ENCODE results near the gene KLHDC3. TPM values are rescaled to one million over a fixed set of nuclear protein-coding genes. Genes with fewer than 3 reads are reported as not detected.
"Not testable (repeated sequence)": the region's sequence is repeated elsewhere in the genome, so short reads cannot be mapped to it uniquely, and the experiment has no call there.

KLHDC3 gene
- total RNA-seq, 1 donor from 2014 or later = 167 TPM

DNA sequence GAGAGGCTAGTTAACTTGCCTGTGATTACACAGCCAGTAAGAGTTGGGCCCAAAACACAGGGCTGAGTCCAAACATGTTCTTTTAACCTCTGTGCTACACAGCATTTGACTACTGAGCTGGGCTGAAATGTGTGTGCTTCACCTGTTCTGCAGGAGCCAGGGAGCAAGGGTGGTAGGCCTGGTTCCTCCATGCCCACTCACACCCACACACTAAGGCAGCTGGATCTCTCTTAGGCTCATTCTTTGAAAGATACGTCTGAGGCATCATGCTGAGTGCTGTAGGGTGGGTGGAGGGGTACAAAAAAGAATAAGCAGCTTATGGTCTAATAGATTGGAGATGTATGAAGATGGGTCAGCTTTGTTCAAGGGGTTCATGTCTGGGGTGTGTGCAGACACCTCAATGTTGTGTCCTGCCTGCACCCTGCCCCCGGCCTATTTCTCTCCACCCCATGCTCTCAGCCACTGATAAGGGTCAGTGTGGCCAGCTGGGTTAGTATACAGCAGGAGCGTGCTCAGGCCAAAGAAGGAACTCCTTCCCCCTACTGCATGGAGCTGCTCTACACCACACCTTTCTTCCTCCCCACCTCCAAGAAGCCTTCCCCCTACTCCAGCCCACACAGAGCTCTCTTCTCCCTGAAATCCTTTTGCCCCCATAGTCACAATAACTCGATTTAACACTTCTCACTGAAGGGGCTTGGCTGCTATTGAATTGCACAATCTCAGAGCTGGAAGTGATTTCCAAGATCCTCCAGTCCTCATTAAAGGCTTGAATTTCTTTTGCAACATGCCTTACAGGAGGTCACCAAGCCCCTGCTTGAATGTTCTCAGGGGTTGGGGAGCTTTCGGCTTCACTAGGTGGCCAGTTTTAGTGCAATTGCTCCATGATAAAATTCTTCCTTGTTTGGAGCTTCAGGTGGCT, 26.3 kb upstream of the KLHDC3 start:
- DNase-seq (no peak), ATAC-seq (no peak)
- intact Hi-C loops (cut with micrococcal nuclease) = no loop called here

DNA sequence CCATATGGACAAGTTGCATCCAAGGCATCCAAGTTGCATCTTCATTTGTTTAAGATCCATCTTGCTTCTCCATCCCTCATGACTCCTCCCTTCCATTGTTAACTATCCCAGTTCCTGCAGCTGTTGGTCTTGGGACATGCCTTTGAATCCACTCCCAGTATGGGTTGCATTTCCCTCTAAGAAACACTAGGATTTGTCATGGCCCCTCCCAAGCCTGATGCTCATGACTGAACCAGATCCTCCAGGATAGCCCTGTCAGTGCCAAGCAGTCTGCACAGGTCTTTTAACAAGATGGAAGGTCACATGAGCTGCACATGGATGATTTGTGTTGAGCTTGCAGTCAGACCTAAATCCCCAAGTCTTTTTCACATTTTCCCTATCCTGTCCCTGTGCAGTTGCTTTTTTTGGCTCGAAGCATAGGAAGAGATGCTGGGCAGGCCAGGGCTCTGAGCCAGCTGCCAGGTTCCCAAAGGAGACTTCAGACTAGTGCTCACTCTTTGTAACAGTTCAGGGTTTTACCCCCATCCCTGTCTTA, 25.5 kb upstream of the KLHDC3 start:
- intact Hi-C loops (cut with micrococcal nuclease) = no loop called here
- DNase-seq = no peak

GRCh38 chr6:42989923-42990322, 24.1 kb upstream of the KLHDC3 start:
- no peak for ATAC-seq
- DNase-seq = no peak
- intact Hi-C loops (cut with micrococcal nuclease) = no loop called here

More for the DNA sequence above, 25.5 kb upstream of the KLHDC3 start:
- ATAC-seq = no peak

- no peak for DNase-seq
- intact Hi-C loops (cut with micrococcal nuclease) = no loop called here
- ATAC-seq = no peak
Measured at GRCh38 chr6:42993445-42993844, 20.6 kb upstream of the KLHDC3 start.

GRCh38 chr6:42996513-42996912, 17.5 kb upstream of the KLHDC3 start:
- intact Hi-C loops (cut with micrococcal nuclease) = no loop called here
- DNase-seq (no peak), ATAC-seq (no peak)

- intact Hi-C loops (cut with micrococcal nuclease); DNase-seq; ATAC-seq: not testable (repeated sequence)
Measured at GRCh38 chr6:42998205-42998604, 15.8 kb upstream of the KLHDC3 start.

GRCh38 chr6:43001843-43002242, 12.2 kb upstream of the KLHDC3 start:
- DNase-seq (no peak), ATAC-seq (no peak)
- intact Hi-C loops (cut with micrococcal nuclease) = loop anchor here (5.0 kb wide), 1 partner anchor 140 kb away; no protein-coding TSS in a partner anchor

DNA sequence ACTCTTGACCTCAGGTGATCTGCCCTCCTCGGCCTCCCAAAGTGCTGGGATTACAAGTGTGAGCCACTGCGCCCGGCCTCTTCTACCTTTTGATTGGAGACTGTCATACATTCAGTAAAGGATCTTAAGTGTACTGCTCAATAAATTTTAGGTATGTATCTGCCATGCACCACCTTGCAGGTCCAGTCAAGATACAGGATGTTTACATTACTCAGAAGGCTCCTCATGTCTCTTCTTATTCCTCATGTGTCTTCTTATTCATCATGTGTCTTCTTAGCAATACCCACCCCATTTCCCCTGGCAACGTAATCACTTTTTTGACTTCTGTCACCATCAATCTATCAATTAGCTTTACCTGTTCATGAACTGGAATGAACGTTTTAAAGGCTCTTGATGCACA, 8.2 kb upstream of the KLHDC3 start:
- intact Hi-C loops (cut with micrococcal nuclease) = no loop called here
- ATAC-seq = no peak
- DNase-seq = no peak

- DNase-seq = no peak
- ATAC-seq = no peak
- intact Hi-C loops (cut with micrococcal nuclease) = no loop called here
Measured at GRCh38 chr6:43006251-43006650, 7.8 kb upstream of the KLHDC3 start.

DNA sequence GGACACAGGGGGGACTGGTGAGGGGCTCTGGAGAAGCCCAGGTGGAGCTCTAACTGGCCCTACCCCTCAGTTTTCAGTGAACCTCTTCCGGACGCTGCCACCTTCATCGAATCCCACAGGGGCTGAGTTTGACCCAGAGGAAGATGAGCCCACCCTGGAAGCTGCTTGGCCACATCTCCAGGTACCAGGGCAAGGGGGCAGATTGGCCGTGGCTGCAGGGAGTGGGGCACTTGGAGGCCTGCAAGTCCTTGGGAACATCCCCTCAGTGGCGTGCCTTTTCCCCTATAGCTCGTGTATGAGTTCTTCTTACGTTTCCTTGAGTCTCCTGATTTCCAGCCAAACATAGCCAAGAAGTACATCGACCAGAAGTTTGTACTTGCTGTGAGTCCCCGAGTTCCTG, 6.9 kb upstream of the KLHDC3 start:
- DNase-seq (no peak), ATAC-seq (no peak)
- intact Hi-C loops (cut with micrococcal nuclease) = no loop called here

- peak; percentile 69 for DNase-seq
- intact Hi-C loops (cut with micrococcal nuclease) = no loop called here
- ATAC-seq = peak; percentile 21
Measured at GRCh38 chr6:43009124-43009523, 4.9 kb upstream of the KLHDC3 start.

GRCh38 chr6:43011207-43011606, 2.8 kb upstream of the KLHDC3 start:
- intact Hi-C loops (cut with micrococcal nuclease) = no loop called here
- ATAC-seq (no peak), DNase-seq (no peak)

- no peak for DNase-seq
- no peak for ATAC-seq
- intact Hi-C loops (cut with micrococcal nuclease) = no loop called here
Measured at GRCh38 chr6:43012364-43012763, 1.7 kb upstream of the KLHDC3 start.

DNA sequence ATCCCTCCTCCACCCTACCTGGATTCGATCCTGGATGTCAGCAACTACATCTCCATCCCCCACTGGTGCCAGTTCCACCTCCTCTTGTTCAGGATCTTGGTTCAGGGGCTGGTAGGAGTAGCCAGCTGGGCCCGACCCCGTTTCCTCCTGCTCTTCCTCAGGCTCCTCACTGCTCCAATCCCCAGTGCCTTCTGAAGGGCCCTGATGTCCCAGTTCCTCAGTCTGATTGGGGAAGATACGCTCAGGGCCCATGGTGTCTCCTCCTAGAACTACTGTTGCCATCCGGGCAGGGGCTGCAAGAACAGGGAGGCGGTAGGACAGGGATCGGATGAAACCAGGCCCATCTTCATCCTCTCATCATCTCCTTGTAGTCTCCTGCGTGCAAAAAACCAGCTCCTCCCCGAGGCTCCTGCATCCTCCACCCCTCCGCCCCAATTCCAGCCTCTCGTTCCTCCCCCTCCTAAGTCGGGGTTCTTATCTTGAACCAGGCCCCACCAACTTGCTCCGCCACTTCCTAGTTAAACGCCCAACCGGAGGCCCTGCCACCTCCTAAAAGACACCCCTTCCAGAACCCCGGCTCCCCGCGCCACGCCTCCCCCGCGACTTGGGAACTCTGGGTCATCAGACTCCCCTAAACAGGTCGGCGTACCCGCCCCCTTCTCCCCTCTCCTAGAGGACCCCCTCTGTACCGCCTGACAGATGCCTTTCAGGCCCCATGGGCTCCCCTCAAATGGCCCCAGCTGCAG, 779 bp upstream of the KLHDC3 start:
- intact Hi-C loops (cut with micrococcal nuclease) = no loop called here
- DNase-seq (no peak), ATAC-seq (no peak)

- DNase-seq = no peak
- intact Hi-C loops (cut with micrococcal nuclease) = no loop called here
- ATAC-seq = no peak
Measured at GRCh38 chr6:43014434-43014909, 423 bp downstream of the KLHDC3 start.

DNA sequence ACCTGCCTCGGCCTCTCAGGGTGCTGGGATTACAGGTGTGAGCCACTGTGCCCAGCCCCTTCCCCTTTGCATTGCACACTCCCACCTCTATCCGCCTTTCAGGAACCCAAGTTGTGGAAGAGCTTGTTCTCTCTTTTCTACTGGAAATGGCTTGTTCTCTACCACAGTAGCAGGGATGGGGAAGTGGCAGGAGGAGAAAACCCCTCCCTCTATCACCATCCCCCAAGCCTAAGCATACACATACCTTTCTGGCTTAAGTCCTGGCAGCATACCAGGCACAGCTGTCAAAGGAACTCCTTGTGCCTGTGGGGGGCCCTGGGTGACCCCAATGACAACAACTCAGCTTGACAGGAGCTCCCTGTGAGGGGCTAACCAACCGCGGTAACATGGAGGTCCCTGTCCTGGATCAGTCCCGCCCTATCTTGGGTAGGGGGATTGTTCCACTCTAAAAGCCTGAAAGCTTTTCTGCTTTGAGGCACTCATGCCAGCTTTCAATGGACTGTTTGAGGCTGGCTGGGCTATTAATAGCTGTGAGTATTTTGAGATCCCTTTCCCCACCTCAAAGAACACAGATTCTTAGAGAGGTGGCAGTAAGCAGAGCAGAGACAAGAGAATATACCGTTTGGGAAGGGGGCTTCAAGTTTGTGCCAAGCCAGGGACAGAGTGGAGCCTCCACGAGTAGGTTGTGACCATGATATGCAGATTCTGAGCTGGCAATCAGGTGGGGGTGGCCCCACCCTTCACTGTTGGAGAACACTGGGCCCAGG, 2.3 kb downstream of the KLHDC3 start:
- intact Hi-C loops (cut with micrococcal nuclease) = no loop called here
- peak; percentile 54 for DNase-seq
- ATAC-seq = peak; percentile 34

DNA sequence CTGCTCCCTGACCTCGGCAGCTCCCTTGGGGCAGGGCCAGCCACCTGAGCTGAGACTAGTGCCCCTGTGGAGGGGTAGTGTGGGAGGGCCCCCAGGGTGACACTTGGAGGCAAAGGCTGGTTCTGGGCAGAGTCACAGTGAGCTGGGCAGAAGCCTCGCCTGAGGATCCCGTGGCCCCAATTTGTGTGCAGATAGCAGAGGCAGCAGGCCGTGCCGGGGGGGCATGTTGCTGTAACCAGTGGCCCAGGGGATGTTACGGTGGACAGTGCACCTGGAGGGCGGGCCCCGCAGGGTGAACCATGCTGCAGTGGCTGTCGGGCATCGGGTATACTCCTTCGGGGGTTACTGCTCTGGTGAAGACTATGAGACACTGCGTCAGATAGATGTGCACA, 2.9 kb downstream of the KLHDC3 start:
- DNase-seq (peak; percentile 69), ATAC-seq (peak; percentile 16)
- intact Hi-C loops (cut with micrococcal nuclease) = no loop called here

DNA sequence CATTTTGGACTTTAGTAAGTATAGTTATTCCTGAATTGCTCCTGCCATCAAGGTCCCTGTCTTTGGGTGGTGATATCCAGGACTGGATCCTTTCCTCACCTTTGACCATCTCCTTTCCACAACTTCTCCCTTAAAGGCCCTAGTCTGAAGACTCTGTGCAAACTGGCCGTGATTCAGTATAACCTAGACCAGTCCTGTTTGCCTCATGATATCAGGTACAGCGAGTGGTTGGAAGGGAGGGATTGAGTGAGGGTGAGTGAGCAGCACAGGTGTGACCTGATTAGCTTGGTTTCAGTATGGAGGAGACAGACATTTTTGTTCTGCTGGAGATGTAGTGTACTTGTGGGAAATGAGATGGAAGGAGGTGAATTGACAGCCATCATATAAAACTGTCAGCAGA, 5.1 kb downstream of the KLHDC3 start:
- ATAC-seq = no peak
- no peak for DNase-seq
- intact Hi-C loops (cut with micrococcal nuclease) = no loop called here

- ATAC-seq = no peak
- no peak for DNase-seq
- intact Hi-C loops (cut with micrococcal nuclease) = no loop called here
Measured at GRCh38 chr6:43020052-43020705, 6.1 kb downstream of the KLHDC3 start.
